Fibroblast of pulmonary artery (primary cell): ENCODE measurements around the gene DPYD.

Experiments
- DNase-seq: peaks from one replicate; pipeline ENCODE4 v3.0.0-alpha.2; 2010; ENCODE audit warnings: low read depth
- H3K4me3 ChIP-seq: replicated peaks from 2 replicates; pipeline ENCODE4 v1.5.1; 2011; ENCODE audit warnings: low read depth, mild to moderate bottlenecking, control low read depth, low read length, moderate library complexity
- CTCF ChIP-seq: IDR thresholded peaks from 2 replicates; pipeline ENCODE4 v1.5.1; 2011; ENCODE audit warnings: mild to moderate bottlenecking, control low read depth, low read length, inconsistent platforms; ENCODE audit errors: missing control alignments

Gene DPYD

GRCh38 chr1:97567000-97567749, 353.7 kb downstream of the DPYD start:
- H3K4me3 ChIP-seq: no peak overlapping the region
- peak; percentile 11 for DNase-seq
- no peak for TF ChIP-seq CTCF

- no peak for TF ChIP-seq CTCF
- DNase-seq: peak; percentile 20
- H3K4me3 ChIP-seq: no peak overlapping the region
Observed at GRCh38 chr1:97565886-97566285, 354.9 kb downstream of the DPYD start.

- no peak for TF ChIP-seq CTCF
- no peak for DNase-seq
- H3K4me3 ChIP-seq: no peak overlapping the region
Observed at GRCh38 chr1:97563926-97564325, 356.9 kb downstream of the DPYD start.

- DNase-seq: no peak
- no peak overlapping the region for H3K4me3 ChIP-seq
- TF ChIP-seq CTCF: no peak
Observed at GRCh38 chr1:97562081-97562480, 358.8 kb downstream of the DPYD start.

- TF ChIP-seq CTCF: no peak
- DNase-seq: no peak
- H3K4me3 ChIP-seq: no peak overlapping the region
Observed at GRCh38 chr1:97560714-97561113, 360.1 kb downstream of the DPYD start.

GRCh38 chr1:97553971-97554370, 366.9 kb downstream of the DPYD start:
- TF ChIP-seq CTCF: no peak
- H3K4me3 ChIP-seq: no peak overlapping the region
- no peak for DNase-seq

GRCh38 chr1:97551113-97551512, 369.7 kb downstream of the DPYD start:
- DNase-seq: no peak
- no peak for TF ChIP-seq CTCF
- H3K4me3 ChIP-seq: no peak overlapping the region
